Stimulated activated memory B cell treated with anti-CD40 and anti-IgM and Interleukin-4, amounts not matched to agents 10 μg/mL and 1 μg/mL and 100 μg/mL, for 72 hours (primary cell): Measurements from ENCODE around the gene KIAA1614.

Experiments used
- ATAC-seq: fragments of 150-1000 bp; cut with Tn5 transposase; 2 replicates; pipeline ENCODE4 v1.10.0; 2021
- H3K27ac Mint-ChIP-seq: one replicate; pipeline ENCODE4 v1.8.0; 2022; ENCODE audit warnings: mild to moderate bottlenecking, mixed read lengths
- H3K27me3 Mint-ChIP-seq: one replicate; pipeline ENCODE4 v1.8.0; 2022; ENCODE audit warnings: mixed read lengths
- H3K36me3 Mint-ChIP-seq: one replicate; pipeline ENCODE4 v1.8.0; 2022; ENCODE audit warnings: mixed read lengths
- H3K4me1 Mint-ChIP-seq: one replicate; pipeline ENCODE4 v1.8.0; 2022; ENCODE audit warnings: mixed read lengths
- H3K4me3 Mint-ChIP-seq: one replicate; pipeline ENCODE4 v1.8.0; 2022; ENCODE audit warnings: mild to moderate bottlenecking, moderate library complexity, mixed read lengths
- H3K9me3 Mint-ChIP-seq: one replicate; pipeline ENCODE4 v1.8.0; 2022; ENCODE audit warnings: mixed read lengths

Gene KIAA1614

GRCh38 chr1:180927841-180928240 is 15.1 kb downstream of the KIAA1614 start:
- peaks cover 27% of the 10 kb centered on the region for H3K27me3 Mint-ChIP-seq
- no peaks in the 10 kb centered on the region for H3K36me3 Mint-ChIP-seq

GRCh38 chr1:180928331-180929230 is 15.9 kb downstream of the KIAA1614 start:
- Mint-ChIP-seq H3K27ac (no peak overlapping the region), H3K4me1 (no peaks in the 10 kb centered on the region), H3K4me3 (no peak overlapping the region), H3K9me3 (no peaks in the 10 kb centered on the region), H3K36me3 (no peaks in the 10 kb centered on the region), H3K27me3 (peaks cover 28% of the 10 kb centered on the region)
- ATAC-seq, result no peak

More at GRCh38 chr1:180927841-180928240, 15.1 kb downstream of the KIAA1614 start:
- Mint-ChIP-seq H3K4me1 (no peaks in the 10 kb centered on the region), H3K27ac (no peak overlapping the region), H3K9me3 (no peaks in the 10 kb centered on the region), H3K4me3 (no peak overlapping the region)
- no peak for ATAC-seq

GRCh38 chr1:180929389-180929788 is 16.7 kb downstream of the KIAA1614 start:
- Mint-ChIP-seq H3K9me3 (no peaks in the 10 kb centered on the region), H3K36me3 (no peaks in the 10 kb centered on the region), H3K4me3 (no peak overlapping the region), H3K4me1 (peaks cover 5% of the 10 kb centered on the region), H3K27ac (no peak overlapping the region), H3K27me3 (peaks cover 24% of the 10 kb centered on the region)
- no peak for ATAC-seq

DNA sequence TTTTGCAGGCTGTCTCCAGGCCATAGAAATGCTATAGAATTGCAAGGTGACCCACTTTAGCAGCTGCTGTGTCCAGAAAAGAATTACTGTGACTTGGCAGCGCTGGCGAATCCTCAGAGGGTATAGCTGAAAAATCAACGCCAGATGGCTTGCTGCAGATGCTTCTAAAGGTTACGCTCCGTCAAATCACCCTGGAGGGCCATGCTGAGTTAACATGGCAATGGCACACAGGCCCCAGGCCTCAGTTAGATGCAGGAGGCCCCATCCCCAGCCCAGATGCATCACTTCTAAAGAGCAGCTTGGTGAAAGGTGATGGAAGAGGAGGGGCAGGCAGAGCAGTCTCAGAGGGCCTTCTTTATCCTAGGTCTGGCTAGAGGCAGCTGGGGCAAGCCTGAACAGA is 18.0 kb downstream of the KIAA1614 start:
- H3K4me3 Mint-ChIP-seq, result no peak overlapping the region
- H3K27ac Mint-ChIP-seq, result no peak overlapping the region
- no peak for ATAC-seq
- H3K36me3 Mint-ChIP-seq, result no peaks in the 10 kb centered on the region
- peaks cover 14% of the 10 kb centered on the region for H3K27me3 Mint-ChIP-seq
- peaks cover 15% of the 10 kb centered on the region for H3K4me1 Mint-ChIP-seq
- H3K9me3 Mint-ChIP-seq, result no peaks in the 10 kb centered on the region

- no peaks in the 10 kb centered on the region for H3K36me3 Mint-ChIP-seq
- H3K27me3 Mint-ChIP-seq, result peaks cover 14% of the 10 kb centered on the region
- ATAC-seq, result no peak
- no peak overlapping the region for H3K27ac Mint-ChIP-seq
- H3K9me3 Mint-ChIP-seq, result no peaks in the 10 kb centered on the region
- H3K4me1 Mint-ChIP-seq, result peaks cover 21% of the 10 kb centered on the region
- H3K4me3 Mint-ChIP-seq, result no peak overlapping the region
Measured at GRCh38 chr1:180931529-180931928, 18.8 kb downstream of the KIAA1614 start.

DNA sequence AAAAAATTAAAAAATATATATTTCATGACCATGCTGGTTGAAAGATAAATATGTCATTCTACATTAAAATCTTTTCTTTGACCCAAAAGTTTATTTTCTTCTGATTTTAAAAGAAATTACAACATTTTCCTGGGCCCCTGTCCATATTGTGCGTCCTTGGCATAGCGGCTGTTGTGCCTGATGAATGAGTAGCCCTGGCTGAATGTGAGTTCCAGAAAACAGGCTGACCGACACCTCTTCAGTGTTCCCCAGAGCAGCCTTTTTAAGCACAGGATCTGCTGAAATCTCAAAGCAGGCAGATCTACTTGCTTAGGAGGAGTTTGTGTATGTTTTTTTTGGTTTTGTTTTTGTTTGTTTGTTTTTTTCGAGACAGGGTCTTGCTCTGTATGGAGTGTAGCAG is 19.7 kb downstream of the KIAA1614 start:
- peaks cover 21% of the 10 kb centered on the region for H3K4me1 Mint-ChIP-seq
- H3K27ac Mint-ChIP-seq, result no peak overlapping the region
- ATAC-seq, result no peak
- H3K9me3 Mint-ChIP-seq, result no peaks in the 10 kb centered on the region
- H3K36me3 Mint-ChIP-seq, result no peaks in the 10 kb centered on the region
- peaks cover 14% of the 10 kb centered on the region for H3K27me3 Mint-ChIP-seq
- H3K4me3 Mint-ChIP-seq, result no peak overlapping the region

DNA sequence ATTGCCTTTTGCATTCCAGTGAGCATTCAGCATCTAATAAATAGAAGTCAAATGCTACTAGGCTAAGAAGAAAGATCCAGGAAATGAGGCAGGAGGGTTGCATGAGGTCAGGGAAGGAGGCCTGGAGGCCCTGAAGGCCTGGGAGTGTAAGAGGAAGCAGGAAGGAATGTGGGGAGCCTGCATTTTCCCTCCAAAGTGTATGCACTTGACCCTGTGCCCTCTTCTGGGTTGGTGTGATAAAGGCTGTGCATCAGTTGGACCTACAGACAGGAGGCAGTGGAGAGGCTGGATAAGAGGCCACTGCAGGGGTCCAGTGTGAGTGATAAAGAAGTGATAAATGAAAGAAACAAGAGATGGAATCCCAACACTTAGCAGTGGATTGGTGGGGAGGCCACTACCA is 20.4 kb downstream of the KIAA1614 start:
- no peaks in the 10 kb centered on the region for H3K36me3 Mint-ChIP-seq
- ATAC-seq, result no peak
- peaks cover 16% of the 10 kb centered on the region for H3K27me3 Mint-ChIP-seq
- no peak overlapping the region for H3K27ac Mint-ChIP-seq
- no peaks in the 10 kb centered on the region for H3K9me3 Mint-ChIP-seq
- H3K4me3 Mint-ChIP-seq, result no peak overlapping the region
- peaks cover 28% of the 10 kb centered on the region for H3K4me1 Mint-ChIP-seq

GRCh38 chr1:180934563-180934962 is 21.9 kb downstream of the KIAA1614 start:
- H3K27me3 Mint-ChIP-seq, result peaks cover 22% of the 10 kb centered on the region
- H3K9me3 Mint-ChIP-seq, result no peaks in the 10 kb centered on the region
- H3K4me3 Mint-ChIP-seq, result no peak overlapping the region
- peaks cover 34% of the 10 kb centered on the region for H3K4me1 Mint-ChIP-seq
- peak overlapping the region; percentile 2 for H3K27ac Mint-ChIP-seq
- no peaks in the 10 kb centered on the region for H3K36me3 Mint-ChIP-seq
- ATAC-seq, result peak; percentile 49

DNA sequence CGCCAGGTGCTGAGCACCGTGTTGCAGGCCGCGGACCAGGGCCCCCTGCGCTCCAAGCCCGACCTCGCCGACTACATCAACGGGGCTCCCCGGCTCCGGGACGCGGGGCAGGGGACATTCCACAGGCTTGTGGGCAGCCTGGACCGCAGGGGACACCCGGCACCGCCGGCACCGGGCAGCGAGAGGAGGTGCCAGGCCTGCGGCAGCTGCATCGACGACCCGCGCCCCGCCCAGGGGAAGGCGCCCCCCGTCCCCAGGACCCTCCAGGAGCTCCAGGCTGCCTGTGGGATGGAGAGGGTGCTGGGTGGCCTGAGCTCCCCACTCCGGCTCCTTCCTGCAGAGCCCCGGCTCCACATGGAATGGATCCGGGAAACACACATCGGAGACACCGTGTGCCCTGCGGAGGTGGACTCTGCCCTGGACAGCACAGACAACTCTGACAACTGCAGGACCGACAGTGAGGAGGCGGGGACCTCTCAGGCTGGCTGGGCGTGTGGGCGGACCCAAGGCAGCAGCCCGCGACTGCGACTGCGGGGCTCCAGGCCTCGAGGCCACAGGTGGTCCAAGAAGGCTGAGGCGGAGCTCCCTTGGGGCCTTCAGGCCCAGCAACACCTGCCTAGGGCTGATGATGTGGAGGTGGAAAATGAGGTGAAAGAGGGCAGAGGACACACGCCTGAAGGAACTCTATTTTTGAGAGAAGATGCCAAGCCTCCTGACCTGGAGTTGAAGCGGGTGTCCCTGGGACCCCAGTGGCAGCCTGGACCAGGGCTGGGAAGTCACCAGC is 22.8 kb downstream of the KIAA1614 start:
- Mint-ChIP-seq H3K36me3 (no peaks in the 10 kb centered on the region), H3K4me3 (peak overlapping the region; percentile 16), H3K9me3 (no peaks in the 10 kb centered on the region), H3K4me1 (peaks cover 39% of the 10 kb centered on the region), H3K27me3 (peaks cover 22% of the 10 kb centered on the region), H3K27ac (no peak overlapping the region)
- ATAC-seq, result peak; percentile 59

DNA sequence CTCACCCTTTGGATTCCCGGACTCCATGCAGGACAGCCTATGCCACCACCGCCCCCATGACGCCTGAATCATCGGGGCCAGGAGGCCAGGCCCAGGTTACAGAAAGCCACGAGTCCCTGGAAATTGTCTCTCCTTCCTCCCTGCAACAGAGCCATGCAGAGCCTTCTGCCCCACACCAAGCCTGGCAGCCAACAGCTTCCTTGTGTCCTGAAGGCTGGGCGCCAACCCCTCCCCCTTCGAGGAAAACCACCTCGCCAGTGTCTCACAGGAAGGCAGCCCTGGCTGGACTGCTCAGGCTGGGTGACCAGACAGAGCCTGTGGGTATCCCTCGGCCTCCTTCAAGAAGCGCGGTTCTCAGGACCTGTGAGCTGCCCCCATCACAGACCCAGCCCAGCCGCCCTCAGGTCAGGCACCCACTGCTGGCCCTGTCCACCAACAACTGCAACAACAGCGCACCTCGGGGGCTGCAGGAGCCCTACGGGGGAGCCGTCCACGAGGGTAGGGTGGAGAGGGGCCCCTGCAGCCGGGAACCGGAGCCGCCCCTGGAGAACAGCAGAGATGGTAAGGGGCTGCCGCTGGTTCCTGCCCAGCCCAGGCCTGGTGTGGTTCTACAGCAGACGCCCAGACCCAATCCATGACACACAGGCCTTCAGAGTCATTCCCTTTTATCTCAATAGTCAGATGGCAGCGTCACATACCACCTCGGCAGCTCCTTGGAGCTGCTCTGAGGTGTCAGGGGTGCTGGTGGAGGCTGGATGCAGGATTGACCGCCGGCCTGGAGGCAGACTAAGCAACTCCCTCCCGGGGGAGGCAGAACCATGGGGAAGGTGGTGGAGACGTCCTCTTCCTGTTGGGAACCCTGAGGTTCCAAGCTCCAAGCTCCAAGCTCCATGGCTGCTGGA is 23.7 kb downstream of the KIAA1614 start:
- H3K36me3 Mint-ChIP-seq, result no peaks in the 10 kb centered on the region
- peaks cover 39% of the 10 kb centered on the region for H3K4me1 Mint-ChIP-seq
- peaks cover 22% of the 10 kb centered on the region for H3K27me3 Mint-ChIP-seq
- no peak for ATAC-seq
- H3K9me3 Mint-ChIP-seq, result no peaks in the 10 kb centered on the region
- H3K4me3 Mint-ChIP-seq, result no peak overlapping the region
- H3K27ac Mint-ChIP-seq, result no peak overlapping the region

- Mint-ChIP-seq H3K4me1 (peaks cover 39% of the 10 kb centered on the region), H3K4me3 (no peak overlapping the region), H3K27ac (no peak overlapping the region), H3K9me3 (no peaks in the 10 kb centered on the region), H3K27me3 (peaks cover 22% of the 10 kb centered on the region), H3K36me3 (no peaks in the 10 kb centered on the region)
- no peak for ATAC-seq
Measured at GRCh38 chr1:180937012-180937372, 24.3 kb downstream of the KIAA1614 start.

DNA sequence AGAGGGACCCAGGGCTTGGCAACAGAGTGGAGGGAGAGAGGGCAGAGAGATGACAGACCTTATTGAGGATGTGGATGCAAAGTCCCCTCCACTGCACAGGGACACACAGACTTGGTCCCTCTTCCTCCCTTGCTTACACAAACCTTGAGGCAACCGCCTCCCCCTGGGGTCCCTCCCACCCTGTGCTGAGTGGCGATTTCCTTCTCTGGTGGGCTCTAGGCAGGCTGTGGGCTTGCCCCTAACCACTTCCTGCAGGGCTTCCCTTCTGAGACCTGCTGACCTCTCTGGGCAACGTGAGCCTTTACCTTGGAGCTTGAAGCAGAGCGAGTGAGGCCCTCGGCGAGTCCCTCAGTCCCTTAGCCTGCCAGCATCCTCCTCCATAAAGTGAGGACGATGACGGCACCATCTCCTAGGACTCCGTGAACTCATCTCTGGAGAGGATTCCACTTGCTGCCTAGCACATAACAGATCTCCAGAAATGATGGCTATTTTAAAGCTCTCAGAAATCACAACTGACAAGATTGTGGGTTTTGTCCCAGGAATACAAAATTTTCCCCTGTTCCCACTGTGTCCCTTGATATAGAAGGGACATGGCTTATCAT is 25.0 kb downstream of the KIAA1614 start:
- Mint-ChIP-seq H3K27ac (no peak overlapping the region), H3K36me3 (peaks cover 4% of the 10 kb centered on the region), H3K4me1 (peaks cover 39% of the 10 kb centered on the region), H3K9me3 (no peaks in the 10 kb centered on the region), H3K4me3 (no peak overlapping the region), H3K27me3 (peaks cover 21% of the 10 kb centered on the region)
- ATAC-seq, result no peak

DNA sequence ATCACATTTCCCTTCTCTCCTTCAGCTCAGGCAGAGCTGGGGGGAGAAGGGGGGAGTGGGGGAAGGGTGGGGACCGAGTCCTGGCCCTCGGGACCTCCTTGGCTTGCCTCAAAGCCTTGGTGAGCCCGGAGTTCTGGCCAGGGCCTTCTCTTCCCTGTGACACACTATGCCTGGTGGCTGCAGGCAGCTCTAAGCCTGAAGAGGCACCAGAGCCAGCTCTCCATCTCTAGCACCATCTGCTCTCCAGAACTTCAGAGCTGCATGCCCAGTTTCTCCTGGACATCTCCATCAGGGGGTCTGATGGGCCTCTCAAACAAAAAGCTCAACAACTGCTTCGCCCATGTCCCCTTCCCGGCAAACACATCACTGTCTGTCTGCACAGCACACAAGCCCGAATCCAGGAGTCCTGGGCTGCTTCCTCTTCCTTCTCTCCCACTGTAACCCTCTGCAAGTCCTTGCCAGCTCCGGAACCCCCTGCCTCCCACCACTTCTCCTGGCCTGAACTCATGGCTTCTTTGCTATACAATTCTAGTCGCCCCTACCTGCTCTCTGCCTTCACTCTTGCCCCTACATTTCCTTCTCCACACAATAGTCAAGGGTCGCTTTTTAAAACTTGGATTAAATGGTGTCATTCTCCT is 26.5 kb downstream of the KIAA1614 start:
- Mint-ChIP-seq H3K4me1 (peaks cover 36% of the 10 kb centered on the region), H3K36me3 (peaks cover 5% of the 10 kb centered on the region), H3K9me3 (no peaks in the 10 kb centered on the region), H3K4me3 (no peak overlapping the region), H3K27me3 (peaks cover 8% of the 10 kb centered on the region), H3K27ac (no peak overlapping the region)
- no peak for ATAC-seq

DNA sequence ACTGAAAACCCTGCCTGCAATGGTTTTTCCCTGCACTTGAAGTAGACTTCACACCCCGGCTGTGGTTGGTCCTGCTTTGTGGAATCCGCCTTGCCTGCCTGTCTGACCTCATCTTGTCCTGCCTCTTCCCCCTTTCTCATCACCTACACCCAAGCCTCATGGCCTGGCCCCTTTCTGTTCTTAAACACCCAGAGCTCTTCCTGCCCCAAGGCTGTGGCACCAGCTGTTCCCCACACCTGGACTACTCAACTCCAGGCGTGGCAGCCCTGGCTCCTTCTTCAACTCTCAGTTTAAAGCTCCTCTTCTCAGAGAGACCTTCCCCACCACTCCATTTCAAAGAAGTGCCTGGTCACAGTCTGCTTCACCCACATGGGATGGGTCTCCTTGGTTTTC is 27.0 kb downstream of the KIAA1614 start:
- Mint-ChIP-seq H3K27ac (no peak overlapping the region), H3K36me3 (peaks cover 9% of the 10 kb centered on the region), H3K4me1 (peaks cover 30% of the 10 kb centered on the region)

More for the DNA sequence above, 27.0 kb downstream of the KIAA1614 start:
- H3K27me3 Mint-ChIP-seq, result peaks cover 8% of the 10 kb centered on the region
- ATAC-seq, result no peak
- H3K9me3 Mint-ChIP-seq, result no peaks in the 10 kb centered on the region
- H3K4me3 Mint-ChIP-seq, result no peak overlapping the region
